Neural progenitor cell (in vitro differentiated cells): ENCODE results near the gene SLC9A5. TPM values are rescaled to one million over a fixed set of nuclear protein-coding genes. Genes with fewer than 3 reads are reported as not detected.
A peak's percentile ranks its signal among the peaks of the same experiment; 100 is the strongest.

Source experiments
- DNase-seq: peaks from one replicate; pipeline ENCODE4 v3.0.0-alpha.2; 2016; ENCODE audit warnings: low spot score
- H2AFZ ChIP-seq: fragments of 200-600 bp; sonication (generic); replicated peaks from 2 replicates; pipeline ENCODE4 v1.6.1; 2016; ENCODE audit warnings: antibody characterized with exemption
- H3F3A ChIP-seq: fragments of 200-600 bp; sonication (generic); 2 replicates; pipeline ENCODE4 v1.6.1; 2016; ENCODE audit warnings: antibody characterized with exemption, low read depth
- H3K27ac ChIP-seq: fragments of 200-600 bp; sonication (generic); 2 replicates; pipeline ENCODE4 v1.5.1; 2016; ENCODE audit warnings: mild to moderate bottlenecking
- H3K27me3 ChIP-seq: fragments of 200-600 bp; sonication (generic); 2 replicates; pipeline ENCODE4 v1.6.1; 2016; ENCODE audit warnings: mild to moderate bottlenecking, moderate library complexity
- H3K36me3 ChIP-seq: fragments of 200-600 bp; sonication (generic); 2 replicates; pipeline ENCODE4 v1.5.1; 2016
- H3K4me1 ChIP-seq: fragments of 200-600 bp; sonication (generic); 2 replicates; pipeline ENCODE4 v1.6.1; 2016; ENCODE audit warnings: mixed run types
- H3K4me2 ChIP-seq: fragments of 200-600 bp; sonication (generic); 2 replicates; pipeline ENCODE4 v1.6.1; 2016
- H3K4me3 ChIP-seq: fragments of 200-600 bp; sonication (generic); 2 replicates; pipeline ENCODE4 v1.5.1; 2016
- H3K79me2 ChIP-seq: fragments of 200-600 bp; sonication (generic); 2 replicates; pipeline ENCODE4 v1.6.1; 2016; ENCODE audit warnings: low read depth
- H3K9ac ChIP-seq: fragments of 200-600 bp; sonication (generic); 2 replicates; pipeline ENCODE4 v1.6.1; 2016
- H3K9me3 ChIP-seq: fragments of 200-600 bp; sonication (generic); 2 replicates; pipeline ENCODE4 v1.5.1; 2016; ENCODE audit warnings: low read depth
- H4K20me1 ChIP-seq: fragments of 200-600 bp; sonication (generic); 2 replicates; pipeline ENCODE4 v1.6.1; 2016; ENCODE audit warnings: low read depth
- H3K27ac Mint-ChIP-seq: 3 replicates; pipeline ENCODE4 v1.8.0; 2021; ENCODE audit warnings: mixed read lengths
- H3K27me3 Mint-ChIP-seq: 2 replicates; pipeline ENCODE4 v1.8.0; 2022; ENCODE audit warnings: low read depth, mild to moderate bottlenecking, inconsistent platforms, moderate library complexity, mixed read lengths; ENCODE audit not compliant: insufficient read depth
- H3K36me3 Mint-ChIP-seq: 3 replicates; pipeline ENCODE4 v1.8.0; 2021; ENCODE audit warnings: mixed read lengths
- H3K4me1 Mint-ChIP-seq: 3 replicates; pipeline ENCODE4 v1.8.0; 2021; ENCODE audit warnings: mixed read lengths
- H3K4me3 Mint-ChIP-seq: 3 replicates; pipeline ENCODE4 v1.8.0; 2021; ENCODE audit warnings: mild to moderate bottlenecking, moderate library complexity, mixed read lengths
- H3K9me3 Mint-ChIP-seq: 3 replicates; pipeline ENCODE4 v1.8.0; 2020; ENCODE audit warnings: mixed read lengths
- EZH2 ChIP-seq: fragments of 200-600 bp; sonication (generic); IDR thresholded peaks from 2 replicates; pipeline ENCODE4 v1.6.1; 2017; ENCODE audit warnings: antibody characterized with exemption, mild to moderate bottlenecking, moderate library complexity
- EZH2phosphoT487 ChIP-seq: fragments of 200-600 bp; sonication (generic); IDR thresholded peaks from 2 replicates; pipeline ENCODE4 v1.6.1; 2017; ENCODE audit warnings: antibody characterized with exemption
- total RNA-seq: library from RNA; depleted of rRNA; stranded (reverse); fragments of >200 nt; gene quantifications from 2 replicates; pipeline ENCODE4 v1.2.3, GENCODE V29; 2015; ENCODE audit warnings: low replicate concordance
- TF ChIP-seq, protein P1 (sequence below): fragments of 200-600 bp; sonication (generic); IDR thresholded peaks from 2 replicates; pipeline ENCODE4 v1.5.1; 2017; ENCODE audit warnings: antibody characterized with exemption, mild to moderate bottlenecking

Gene SLC9A5
- total RNA-seq, 1 donor from 2014 or later: 2.5 TPM

DNA sequence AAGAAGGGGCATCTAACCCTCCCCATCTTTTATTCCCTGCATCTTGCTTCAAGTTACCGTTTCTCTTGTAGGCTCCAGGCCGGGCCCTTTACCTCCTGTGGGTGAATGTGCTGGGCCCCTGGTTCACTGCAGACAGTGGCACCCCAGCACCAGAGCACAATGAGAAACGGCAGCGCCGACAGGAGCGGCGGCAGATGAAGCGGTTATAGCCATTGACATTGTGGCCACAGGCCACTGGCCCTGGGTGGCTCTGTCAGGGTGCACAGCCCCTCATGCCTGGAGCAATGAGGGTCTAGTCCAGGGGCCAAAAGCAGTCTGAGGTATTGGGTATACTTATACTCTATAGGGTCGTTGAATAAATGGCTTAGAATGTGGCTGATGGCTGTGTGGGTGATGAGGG, 19.9 kb upstream of the SLC9A5 start:
- no peak overlapping the region for H3K4me2 ChIP-seq
- H3K9me3 ChIP-seq: no peaks in the 10 kb centered on the region
- H3K27ac ChIP-seq: no peak overlapping the region
- no peak overlapping the region for H3K4me3 ChIP-seq
- TF ChIP-seq EZH2: no peak
- no peak overlapping the region for H2AFZ ChIP-seq
- no peaks in the 10 kb centered on the region for H3K27me3 ChIP-seq
- peaks cover 15% of the 10 kb centered on the region for H3K79me2 ChIP-seq
- peaks cover 10% of the 10 kb centered on the region for H3K4me1 ChIP-seq
- Mint-ChIP-seq H3K9me3 (peaks cover 2% of the 10 kb centered on the region), H3K27me3 (peaks cover 13% of the 10 kb centered on the region), H3K36me3 (peaks cover 13% of the 10 kb centered on the region), H3K27ac (no peak overlapping the region), H3K4me3 (peak overlapping the region; percentile 60), H3K4me1 (peaks cover 22% of the 10 kb centered on the region)
- DNase-seq: no peak
- H3K36me3 ChIP-seq: no peaks in the 10 kb centered on the region
- no peaks in the 10 kb centered on the region for H3F3A ChIP-seq
- H3K9ac ChIP-seq: no peak overlapping the region
- H4K20me1 ChIP-seq: no peaks in the 10 kb centered on the region

DNA sequence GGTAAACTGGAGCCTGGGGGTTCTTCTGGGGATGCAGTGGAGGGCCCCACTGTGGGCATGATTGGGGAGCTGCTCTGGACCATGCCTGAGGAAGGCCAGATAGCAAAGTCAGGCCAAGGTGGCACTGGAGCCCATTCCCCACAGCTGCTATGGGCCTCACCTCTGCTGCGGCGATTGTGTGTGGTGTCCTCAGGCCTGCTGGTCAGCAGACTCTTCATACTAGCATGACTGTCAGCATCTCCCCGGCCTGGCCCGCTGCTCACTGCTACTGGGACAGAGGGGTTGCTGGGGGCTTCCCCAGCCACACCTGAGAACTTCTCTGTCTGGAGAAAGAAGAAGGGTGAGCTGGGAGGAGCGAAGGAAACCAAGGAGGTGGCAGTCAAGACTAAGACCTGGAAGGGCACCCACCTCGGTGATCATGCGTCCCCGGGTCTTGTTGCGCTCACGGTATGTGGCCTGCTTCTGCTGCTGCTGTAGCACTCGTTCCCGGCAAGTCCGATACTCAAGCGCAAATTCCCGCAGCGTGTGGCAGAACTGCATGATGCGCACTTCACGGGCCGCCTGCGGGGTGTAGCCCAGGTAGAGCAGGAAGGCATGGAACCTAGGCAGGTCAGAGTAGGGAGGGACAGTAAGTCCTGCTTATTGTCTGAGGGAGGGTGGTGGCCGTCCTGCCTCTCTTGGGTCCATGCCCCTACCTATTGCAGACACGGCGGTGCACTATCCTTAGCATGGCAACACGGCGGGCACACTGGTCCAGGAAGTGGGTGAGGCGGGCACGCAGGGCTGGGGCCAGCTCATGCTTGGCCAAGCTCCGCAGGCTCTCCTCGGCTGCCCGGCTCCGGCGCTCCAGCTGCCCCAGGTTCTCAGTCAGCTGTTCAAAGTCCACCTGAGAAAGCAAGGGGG, 18.6 kb upstream of the SLC9A5 start:
- Histone ChIP-seq H3K4me1 (peaks cover 10% of the 10 kb centered on the region), H3K9ac (no peak overlapping the region), H3K9me3 (no peaks in the 10 kb centered on the region), H4K20me1 (no peaks in the 10 kb centered on the region), H3F3A (no peaks in the 10 kb centered on the region), H2AFZ (no peak overlapping the region), H3K4me2 (no peak overlapping the region), H3K27me3 (no peaks in the 10 kb centered on the region), H3K27ac (no peak overlapping the region), H3K36me3 (no peaks in the 10 kb centered on the region), H3K4me3 (no peak overlapping the region), H3K79me2 (peaks cover 15% of the 10 kb centered on the region)
- H3K27me3 Mint-ChIP-seq: peaks cover 13% of the 10 kb centered on the region
- peak overlapping the region; percentile 60 for H3K4me3 Mint-ChIP-seq
- peaks cover 13% of the 10 kb centered on the region for H3K36me3 Mint-ChIP-seq
- peaks cover 22% of the 10 kb centered on the region for H3K4me1 Mint-ChIP-seq
- TF ChIP-seq EZH2 (no peak), EZH2phosphoT487 (no peak)
- TF ChIP-seq, protein P1, sequence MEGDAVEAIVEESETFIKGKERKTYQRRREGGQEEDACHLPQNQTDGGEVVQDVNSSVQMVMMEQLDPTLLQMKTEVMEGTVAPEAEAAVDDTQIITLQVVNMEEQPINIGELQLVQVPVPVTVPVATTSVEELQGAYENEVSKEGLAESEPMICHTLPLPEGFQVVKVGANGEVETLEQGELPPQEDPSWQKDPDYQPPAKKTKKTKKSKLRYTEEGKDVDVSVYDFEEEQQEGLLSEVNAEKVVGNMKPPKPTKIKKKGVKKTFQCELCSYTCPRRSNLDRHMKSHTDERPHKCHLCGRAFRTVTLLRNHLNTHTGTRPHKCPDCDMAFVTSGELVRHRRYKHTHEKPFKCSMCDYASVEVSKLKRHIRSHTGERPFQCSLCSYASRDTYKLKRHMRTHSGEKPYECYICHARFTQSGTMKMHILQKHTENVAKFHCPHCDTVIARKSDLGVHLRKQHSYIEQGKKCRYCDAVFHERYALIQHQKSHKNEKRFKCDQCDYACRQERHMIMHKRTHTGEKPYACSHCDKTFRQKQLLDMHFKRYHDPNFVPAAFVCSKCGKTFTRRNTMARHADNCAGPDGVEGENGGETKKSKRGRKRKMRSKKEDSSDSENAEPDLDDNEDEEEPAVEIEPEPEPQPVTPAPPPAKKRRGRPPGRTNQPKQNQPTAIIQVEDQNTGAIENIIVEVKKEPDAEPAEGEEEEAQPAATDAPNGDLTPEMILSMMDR: no peak
- DNase-seq: no peak
- H3K27ac Mint-ChIP-seq: no peak overlapping the region
- H3K9me3 Mint-ChIP-seq: peaks cover 2% of the 10 kb centered on the region

DNA sequence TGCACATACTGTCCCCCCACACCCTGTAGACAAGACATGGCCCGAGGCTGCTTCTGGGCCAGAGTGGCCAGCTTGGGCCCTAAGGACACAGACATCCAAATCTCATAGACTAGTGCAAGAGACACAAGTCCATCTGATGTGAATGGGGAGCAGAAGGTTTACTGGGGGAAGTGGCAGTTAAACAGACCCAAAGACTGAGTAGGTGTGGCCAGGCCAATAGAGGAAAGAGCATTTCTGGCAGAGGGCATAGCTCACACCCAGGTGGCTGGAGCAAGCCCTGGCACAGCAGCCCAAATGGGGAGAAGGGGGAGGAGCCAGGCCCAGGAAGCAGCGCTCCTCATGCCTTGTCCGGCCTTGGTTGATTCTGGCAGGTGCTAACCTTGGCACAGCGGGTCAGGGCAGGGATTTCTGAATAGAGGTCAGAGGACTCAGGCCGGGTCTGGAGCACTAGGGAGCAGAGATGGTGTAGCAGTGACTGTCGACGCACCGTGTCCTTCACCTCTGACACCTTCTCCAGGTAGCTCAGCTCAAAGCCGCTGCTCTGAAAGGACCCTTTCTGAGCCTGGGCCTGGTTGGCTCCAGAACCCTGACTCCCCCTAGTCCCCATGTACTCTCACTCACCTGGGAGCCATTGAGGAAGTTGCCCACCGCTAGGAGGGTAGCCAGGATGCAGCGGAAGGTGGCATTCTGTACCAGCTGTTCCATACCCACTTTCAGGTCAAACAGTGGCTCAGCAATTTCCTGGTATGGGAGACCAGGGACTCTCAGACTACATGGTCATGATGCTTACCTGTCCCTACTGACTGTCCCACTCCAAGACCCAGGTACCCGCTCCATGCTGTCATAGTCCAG, 17.7 kb upstream of the SLC9A5 start:
- H3K27ac Mint-ChIP-seq: no peak overlapping the region

More for the DNA sequence above, 17.7 kb upstream of the SLC9A5 start:
- peaks cover 7% of the 10 kb centered on the region for H3K4me1 ChIP-seq
- Mint-ChIP-seq H3K9me3 (peaks cover 2% of the 10 kb centered on the region), H3K4me3 (no peak overlapping the region), H3K27me3 (peaks cover 10% of the 10 kb centered on the region), H3K36me3 (peaks cover 13% of the 10 kb centered on the region), H3K4me1 (peaks cover 16% of the 10 kb centered on the region)
- no peaks in the 10 kb centered on the region for H3K9me3 ChIP-seq
- no peak overlapping the region for H3K27ac ChIP-seq
- H2AFZ ChIP-seq: no peak overlapping the region
- no peak overlapping the region for H3K9ac ChIP-seq
- no peaks in the 10 kb centered on the region for H3F3A ChIP-seq
- peaks cover 15% of the 10 kb centered on the region for H3K79me2 ChIP-seq
- DNase-seq: no peak
- no peaks in the 10 kb centered on the region for H3K36me3 ChIP-seq
- H3K27me3 ChIP-seq: no peaks in the 10 kb centered on the region
- H4K20me1 ChIP-seq: no peaks in the 10 kb centered on the region
- H3K4me3 ChIP-seq: no peak overlapping the region
- TF ChIP-seq EZH2 (no peak), EZH2phosphoT487 (no peak)
- TF ChIP-seq, protein P1: no peak
- no peak overlapping the region for H3K4me2 ChIP-seq
